Hepatocyte (in vitro differentiated cells): ENCODE data around the gene ADAMTS19.

ENCODE experiments used
- CTCF ChIP-seq: fragments of 200-600 bp; sonication (generic); IDR thresholded peaks from 2 replicates; pipeline ENCODE4 v1.5.1; 2016; ENCODE audit warnings: antibody characterized with exemption, mild to moderate bottlenecking; ENCODE audit not compliant: poor library complexity
- EZH2 ChIP-seq: fragments of 200-600 bp; sonication (generic); IDR thresholded peaks from 2 replicates; pipeline ENCODE4 v1.6.1; 2016; ENCODE audit warnings: antibody characterized with exemption, mild to moderate bottlenecking, borderline replicate concordance

- TF ChIP-seq CTCF (no peak), EZH2 (no peak)
Measured at GRCh38 chr5:129447968-129448367, 12.1 kb upstream of the ADAMTS19 start.
